Measurements from ENCODE around the gene SNTB2.

GRCh38 chr16:69176033-69176800 lies 10.7 kb upstream of the SNTB2 start:
- TF ChIP-seq, protein P1, sequence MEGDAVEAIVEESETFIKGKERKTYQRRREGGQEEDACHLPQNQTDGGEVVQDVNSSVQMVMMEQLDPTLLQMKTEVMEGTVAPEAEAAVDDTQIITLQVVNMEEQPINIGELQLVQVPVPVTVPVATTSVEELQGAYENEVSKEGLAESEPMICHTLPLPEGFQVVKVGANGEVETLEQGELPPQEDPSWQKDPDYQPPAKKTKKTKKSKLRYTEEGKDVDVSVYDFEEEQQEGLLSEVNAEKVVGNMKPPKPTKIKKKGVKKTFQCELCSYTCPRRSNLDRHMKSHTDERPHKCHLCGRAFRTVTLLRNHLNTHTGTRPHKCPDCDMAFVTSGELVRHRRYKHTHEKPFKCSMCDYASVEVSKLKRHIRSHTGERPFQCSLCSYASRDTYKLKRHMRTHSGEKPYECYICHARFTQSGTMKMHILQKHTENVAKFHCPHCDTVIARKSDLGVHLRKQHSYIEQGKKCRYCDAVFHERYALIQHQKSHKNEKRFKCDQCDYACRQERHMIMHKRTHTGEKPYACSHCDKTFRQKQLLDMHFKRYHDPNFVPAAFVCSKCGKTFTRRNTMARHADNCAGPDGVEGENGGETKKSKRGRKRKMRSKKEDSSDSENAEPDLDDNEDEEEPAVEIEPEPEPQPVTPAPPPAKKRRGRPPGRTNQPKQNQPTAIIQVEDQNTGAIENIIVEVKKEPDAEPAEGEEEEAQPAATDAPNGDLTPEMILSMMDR (IDR thresholded peaks at IDR 0.05), result no peak
- no peak for TF ChIP-seq EP300 (IDR thresholded peaks at IDR 0.05; ENCODE audit: low read depth)
- TF ChIP-seq POLR2AphosphoS5 (IDR thresholded peaks at IDR 0.05), result no peak
